Measurements from ENCODE around the gene EXOC4. TPM values are rescaled to one million over a fixed set of nuclear protein-coding genes. Genes with fewer than 3 reads are reported as not detected.

EXOC4 gene
- total RNA-seq, 1 experiment from 2014 or later, result 91.9 TPM

GRCh38 chr7:133542209-133542780 is 289.4 kb downstream of the EXOC4 start:
- Mint-ChIP-seq H3K27me3 (ENCODE audit: unreplicated experiment) (no peaks in the 10 kb centered on the region), H3K36me3 (ENCODE audit: insufficient read depth, unreplicated experiment) (no peaks in the 10 kb centered on the region), H3K9me3 (ENCODE audit: low read depth, unreplicated experiment) (no peaks in the 10 kb centered on the region), H3K4me1 (ENCODE audit: low read depth, unreplicated experiment) (peaks cover 17% of the 10 kb centered on the region), H3K4me3 (ENCODE audit: low read depth, unreplicated experiment) (no peak overlapping the region), H3K27ac (ENCODE audit: unreplicated experiment) (peak overlapping the region; percentile 69)
- no TSS peak for BruUV-seq (replicated peaks)
- TF ChIP-seq CTCF (IDR thresholded peaks at IDR 0.05; ENCODE audit: unreplicated experiment), result no peak
- intact Hi-C loops (cut with micrococcal nuclease; ENCODE audit: unreplicated experiment), result loop anchor here (10.0 kb wide), 1 partner anchor 313 kb away; no protein-coding TSS in a partner anchor
- no peak for DNase-seq
- CTCF ChIA-PET, result no interaction called here

- Mint-ChIP-seq H3K4me1 (ENCODE audit: low read depth, unreplicated experiment) (peaks cover 30% of the 10 kb centered on the region), H3K9me3 (ENCODE audit: low read depth, unreplicated experiment) (no peaks in the 10 kb centered on the region), H3K4me3 (ENCODE audit: low read depth, unreplicated experiment) (no peak overlapping the region), H3K27me3 (ENCODE audit: unreplicated experiment) (no peaks in the 10 kb centered on the region), H3K36me3 (ENCODE audit: insufficient read depth, unreplicated experiment) (no peaks in the 10 kb centered on the region), H3K27ac (ENCODE audit: unreplicated experiment) (no peak overlapping the region)
- DNase-seq, result no peak
- intact Hi-C loops (cut with micrococcal nuclease; ENCODE audit: unreplicated experiment), result loop anchor here (10.0 kb wide), 1 partner anchor 311 kb away; no protein-coding TSS in a partner anchor
- BruUV-seq (replicated peaks), result no TSS peak
- no peak for TF ChIP-seq CTCF (IDR thresholded peaks at IDR 0.05; ENCODE audit: unreplicated experiment)
- CTCF ChIA-PET, result no interaction called here
These were observed 290.8 kb downstream of the EXOC4 start for GRCh38 chr7:133543657-133544056.

GRCh38 chr7:133545618-133546017 is 292.7 kb downstream of the EXOC4 start:
- Mint-ChIP-seq H3K4me3 (ENCODE audit: low read depth, unreplicated experiment) (no peak overlapping the region), H3K4me1 (ENCODE audit: low read depth, unreplicated experiment) (peaks cover 40% of the 10 kb centered on the region), H3K36me3 (ENCODE audit: insufficient read depth, unreplicated experiment) (no peaks in the 10 kb centered on the region), H3K9me3 (ENCODE audit: low read depth, unreplicated experiment) (no peaks in the 10 kb centered on the region), H3K27me3 (ENCODE audit: unreplicated experiment) (no peaks in the 10 kb centered on the region), H3K27ac (ENCODE audit: unreplicated experiment) (no peak overlapping the region)
- peak; percentile 5 for DNase-seq
- no peak for TF ChIP-seq CTCF (IDR thresholded peaks at IDR 0.05; ENCODE audit: unreplicated experiment)
- intact Hi-C loops (cut with micrococcal nuclease; ENCODE audit: unreplicated experiment), result loop anchor here (10.0 kb wide), 1 partner anchor 309 kb away; no protein-coding TSS in a partner anchor
- CTCF ChIA-PET, result no interaction called here
- no TSS peak for BruUV-seq (replicated peaks)

- BruUV-seq (replicated peaks), result no TSS peak
- intact Hi-C loops (cut with micrococcal nuclease; ENCODE audit: unreplicated experiment), result loop anchor here (10.0 kb wide), 1 partner anchor 307 kb away; no protein-coding TSS in a partner anchor
- H3K27ac Mint-ChIP-seq (ENCODE audit: unreplicated experiment), result no peak overlapping the region
- peaks cover 40% of the 10 kb centered on the region for H3K4me1 Mint-ChIP-seq (ENCODE audit: low read depth, unreplicated experiment)
- no peak overlapping the region for H3K4me3 Mint-ChIP-seq (ENCODE audit: low read depth, unreplicated experiment)
- no peaks in the 10 kb centered on the region for H3K9me3 Mint-ChIP-seq (ENCODE audit: low read depth, unreplicated experiment)
- H3K36me3 Mint-ChIP-seq (ENCODE audit: insufficient read depth, unreplicated experiment), result no peaks in the 10 kb centered on the region
- TF ChIP-seq CTCF (IDR thresholded peaks at IDR 0.05; ENCODE audit: unreplicated experiment), result no peak
- CTCF ChIA-PET, result interaction anchor here (0.9 kb wide), 1 partner anchor 10 kb away, joined by 3 read pairs; no protein-coding TSS in a partner anchor
- DNase-seq, result no peak
- H3K27me3 Mint-ChIP-seq (ENCODE audit: unreplicated experiment), result no peaks in the 10 kb centered on the region
These were observed 295.1 kb downstream of the EXOC4 start for GRCh38 chr7:133547981-133548380.

Measured in Calu3 (cell line).